Measurements from ENCODE around the gene ART5.

GRCh38 chr11:3631331-3631730 lies 10.5 kb downstream of the ART5 start:
- TF ChIP-seq CTCF (optimal IDR thresholded peaks at IDR 0.05 in 1 of 3, IDR thresholded peaks at IDR 0.05 in 1 of 3, conservative IDR thresholded peaks at IDR 0.05 in 1 of 3; ENCODE audit: extremely low read depth in 1 of 3, insufficient read depth in 2 of 3, low read length in 3 of 3): no peak
- no peak for TF ChIP-seq EZH2 (IDR thresholded peaks at IDR 0.05; ENCODE audit: low read length)

Measured in keratinocyte (primary cell).